Heart right ventricle (tissue), 16 donors: ENCODE measurements around the gene KIF16B. TPM values are rescaled to one million over a fixed set of nuclear protein-coding genes. Genes with fewer than 3 reads are reported as not detected.
"Not testable (repeated sequence)": the region's sequence is repeated elsewhere in the genome, so short reads cannot be mapped to it uniquely, and the experiment has no call there.

ENCODE experiments used
- ATAC-seq, 8 donors: fragments of 200-7000 bp; cut with Tn5 transposase; one replicate each; pipeline ENCODE4 v1.9.1; 2020; ENCODE audit warnings: mild to moderate bottlenecking in 8 of 8, moderate library complexity in 8 of 8, moderate number of reproducible peaks in 1 of 8
- DNase-seq, 2 donors: peaks; one replicate each; pipeline ENCODE4 v3.0.0-alpha.2; 2020
- H3K27ac ChIP-seq, 10 donors: fragments of 200-600 bp; sonication (generic) in 2 of 10; one replicate each; pipeline versions ENCODE4 v1.5.0 to v1.8.0; 2020 to 2022; ENCODE audit warnings: mild to moderate bottlenecking in 3 of 10
- H3K27me3 ChIP-seq, 7 donors: fragments of 200-600 bp; one replicate each; pipeline ENCODE4 v1.8.0; 2021 to 2022; ENCODE audit warnings: mild to moderate bottlenecking in 2 of 7
- H3K36me3 ChIP-seq, 9 donors: fragments of 200-600 bp; sonication (generic) in 1 of 9; one replicate each; pipeline versions ENCODE4 v1.5.0 to v1.8.0; 2020 to 2022; ENCODE audit warnings: mild to moderate bottlenecking in 2 of 9
- H3K4me1 ChIP-seq, 9 donors: fragments of 200-600 bp; sonication (generic) in 1 of 9; one replicate each; pipeline versions ENCODE4 v1.5.0 to v1.8.0; 2020 to 2022; ENCODE audit warnings: mild to moderate bottlenecking in 4 of 9
- H3K4me3 ChIP-seq, 10 donors: fragments of 200-600 bp; sonication (generic) in 2 of 10; one replicate each; pipeline versions ENCODE4 v1.5.0 to v1.8.0; 2020 to 2022; ENCODE audit warnings: mild to moderate bottlenecking in 7 of 10, moderate library complexity in 2 of 10
- H3K9me3 ChIP-seq, 11 donors: fragments of 200-600 bp in 10 of 11; sonication (generic) in 2 of 11; one replicate each; pipeline versions ENCODE4 v1.5.0 to v1.8.0; 2013 to 2022; ENCODE audit warnings: mild to moderate bottlenecking in 2 of 11, control low read depth in 1 of 11, moderate library complexity in 1 of 11
- WGBS, 2 donors: extraction: QIAGEN DNeasy Blood & Tissue Kit; methylation state at CpG; one replicate each; pipeline ENCODE4 v1.1.7; 2013; ENCODE audit warnings: inconsistent platforms in 1 of 2; 5-methylcytosine and 5-hydroxymethylcytosine counted together
- intact Hi-C, 10 donors: fragments of 100-400 bp; cut with DNase I; formaldehyde crosslinking; loops; one replicate each; pipeline versions ENCODE4 v1.11.1 to v1.14.2; 2022
- polyA plus RNA-seq, 2 donors: library from polyadenylated mRNA; stranded (reverse); fragments of 200-250 nt; gene quantifications; one replicate each; pipeline ENCODE4 v1.2.3, GENCODE V29; 2013
- total RNA-seq, 10 donors: library from RNA; stranded (reverse); fragmentation: NEBNext Ultra II Directional in 3 of 10; extraction: Animal tissue kit (Norgen Biotek cat#: 25700) in 3 of 10; gene quantifications; one replicate each; pipeline versions ENCODE4 v1.2.1 to v1.2.4, GENCODE V29; 2021 to 2023
- TF ChIP-seq, protein P1 (sequence below), 9 donors: fragments of 200-600 bp; sonication (generic) in 2 of 9; IDR thresholded peaks; one replicate each; pipeline versions ENCODE4 v1.5.0 to v1.8.0; 2021 to 2022; ENCODE audit warnings: antibody characterized with exemption in 9 of 9, mild to moderate bottlenecking in 5 of 9, moderate library complexity in 1 of 9
- donor health status: Arrhythmogenic right ventricular cardiomyopathy.
- donor health status: ischemic (EF 13 %, LVEDD 7.1; RV severe dilation, severe dysfunction).
- donor health status: healthy with polysubstance abuse.
- donor health status: DM: no; HTN: yes; CAD: no.
- donor health status: DM: no; HTN: no; CAD: no.
- donor health status: ischemic (EF 25% LVEDD 6.9; RV normal size, moderate dysfunction).
- donor health status: ischemic (EF 25% LVEDD 5.7; RV mildly dilated, moderate dysfunction).
- donor health status: healthy.
- donor health status: DM: yes; HTN: yes; CAD: no.
- donor health status: Ischemic cardiomyopathy.
- donor health status: ischemic (EF 35%, LVEDD 5.7; RV mildly dilated, moderate dysfunction).
- donor health status: nonischemic (EF 11% LVEDD 7.7; RV severe dilation, severe dysfunction).
- donor health status: DM: yes; HTN: yes; CAD: no.
- donor health status: PGD.
- donor health status: ischemic (EF 29% LVEDD 5.4; RV normal size, mild dysfunction).
- donor health status: nonischemic (EF 23%, LVEDD 6.1; RV moderate dilation, normal function).

Gene KIF16B
- total and polyA plus RNA-seq, 12 donors = 9.7 to 22.5 (median 17.9) TPM

DNA sequence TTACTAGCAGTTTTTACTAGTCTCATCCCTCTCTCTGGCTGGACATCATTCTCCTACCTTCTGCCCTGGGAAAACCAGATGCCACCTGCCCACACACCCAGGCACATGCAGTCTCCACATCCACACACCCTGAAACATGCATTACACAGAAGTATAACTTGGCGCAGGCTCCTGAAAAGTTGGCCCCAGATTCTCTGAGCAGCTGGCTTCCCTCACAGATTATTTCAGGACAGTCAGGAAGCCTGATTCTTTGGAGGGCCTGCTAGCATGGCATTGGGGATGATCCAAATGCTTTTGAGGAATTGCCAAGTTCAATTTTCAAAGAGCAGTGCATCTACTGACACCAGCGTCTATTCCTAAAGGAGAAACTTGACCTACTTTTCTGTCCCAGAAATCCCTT lies 27.8 kb upstream of the KIF16B start:
- TF ChIP-seq, protein P1, sequence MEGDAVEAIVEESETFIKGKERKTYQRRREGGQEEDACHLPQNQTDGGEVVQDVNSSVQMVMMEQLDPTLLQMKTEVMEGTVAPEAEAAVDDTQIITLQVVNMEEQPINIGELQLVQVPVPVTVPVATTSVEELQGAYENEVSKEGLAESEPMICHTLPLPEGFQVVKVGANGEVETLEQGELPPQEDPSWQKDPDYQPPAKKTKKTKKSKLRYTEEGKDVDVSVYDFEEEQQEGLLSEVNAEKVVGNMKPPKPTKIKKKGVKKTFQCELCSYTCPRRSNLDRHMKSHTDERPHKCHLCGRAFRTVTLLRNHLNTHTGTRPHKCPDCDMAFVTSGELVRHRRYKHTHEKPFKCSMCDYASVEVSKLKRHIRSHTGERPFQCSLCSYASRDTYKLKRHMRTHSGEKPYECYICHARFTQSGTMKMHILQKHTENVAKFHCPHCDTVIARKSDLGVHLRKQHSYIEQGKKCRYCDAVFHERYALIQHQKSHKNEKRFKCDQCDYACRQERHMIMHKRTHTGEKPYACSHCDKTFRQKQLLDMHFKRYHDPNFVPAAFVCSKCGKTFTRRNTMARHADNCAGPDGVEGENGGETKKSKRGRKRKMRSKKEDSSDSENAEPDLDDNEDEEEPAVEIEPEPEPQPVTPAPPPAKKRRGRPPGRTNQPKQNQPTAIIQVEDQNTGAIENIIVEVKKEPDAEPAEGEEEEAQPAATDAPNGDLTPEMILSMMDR (IDR thresholded peaks at IDR 0.05) = no peak
- Histone ChIP-seq H3K27ac (no peak overlapping the region), H3K36me3 (no peaks in the 10 kb centered on the region), H3K4me3 (no peak overlapping the region), H3K9me3 (no peaks in the 10 kb centered on the region), H3K27me3 (no peaks in the 10 kb centered on the region), H3K4me1 (peaks cover 0 to 9% (median 0%) of the 10 kb centered on the region in 9 donors)
- no peak for DNase-seq
- WGBS, 2 donors = 53 to 58% methylated on average over 2 of the region's 2 CpGs
- ATAC-seq = peak in 1 of 8 donors; percentile 62
- intact Hi-C loops = no loop called here

DNA sequence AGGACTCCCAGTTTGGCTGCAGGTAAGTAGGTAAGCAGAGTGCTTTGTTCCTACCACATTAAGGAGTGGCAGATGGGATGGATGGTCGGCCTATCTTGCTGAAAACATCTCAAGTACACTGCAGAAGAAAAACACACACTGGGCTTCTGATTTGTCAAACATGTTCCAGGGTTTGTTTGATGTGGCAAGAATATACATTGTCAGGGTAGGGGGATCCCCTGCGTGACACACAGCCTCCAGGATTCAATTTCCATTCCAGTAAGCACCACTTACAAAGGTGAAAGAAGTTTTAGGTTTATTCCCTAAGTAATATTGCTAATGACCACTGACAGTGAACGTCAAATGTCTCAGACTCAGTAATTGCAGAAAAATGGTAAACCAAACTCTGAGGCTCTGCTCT lies 26.0 kb upstream of the KIF16B start:
- DNase-seq (no peak), ATAC-seq (no peak)
- TF ChIP-seq, protein P1 (IDR thresholded peaks at IDR 0.05) = no peak
- H3K9me3 ChIP-seq = no peaks in the 10 kb centered on the region
- 78 to 82% methylated on average over 3 of the region's 3 CpGs for WGBS, 2 donors
- H3K4me1 ChIP-seq = peaks cover 0 to 9% (median 0%) of the 10 kb centered on the region in 9 donors
- H3K27me3 ChIP-seq = no peaks in the 10 kb centered on the region
- no peak overlapping the region for H3K27ac ChIP-seq
- intact Hi-C loops = no loop called here
- H3K4me3 ChIP-seq = no peak overlapping the region
- no peaks in the 10 kb centered on the region for H3K36me3 ChIP-seq

DNA sequence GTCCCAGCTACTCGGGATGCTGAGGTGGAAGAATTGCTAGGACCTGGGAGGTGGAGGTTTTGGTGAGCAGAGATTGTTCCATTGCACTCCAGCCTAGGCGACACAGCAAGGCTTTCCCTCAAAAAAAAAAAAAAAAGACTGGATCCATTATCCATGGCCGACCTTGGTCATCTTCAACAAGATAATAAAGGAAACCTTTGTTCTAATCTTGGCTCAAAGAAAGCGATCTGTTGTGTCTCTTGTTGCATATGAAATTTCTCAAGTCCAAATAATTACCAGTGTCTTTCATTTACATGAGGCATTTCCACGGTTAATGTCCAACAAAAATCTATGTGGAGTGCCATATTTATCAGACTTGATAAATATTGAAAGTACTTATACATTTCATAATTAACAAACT lies 23.7 kb upstream of the KIF16B start:
- H3K27me3 ChIP-seq = peaks cover 0 to 11% (median 0%) of the 10 kb centered on the region in 7 donors
- 84 to 90% methylated on average over 5 of the region's 5 CpGs for WGBS, 2 donors

DNA sequence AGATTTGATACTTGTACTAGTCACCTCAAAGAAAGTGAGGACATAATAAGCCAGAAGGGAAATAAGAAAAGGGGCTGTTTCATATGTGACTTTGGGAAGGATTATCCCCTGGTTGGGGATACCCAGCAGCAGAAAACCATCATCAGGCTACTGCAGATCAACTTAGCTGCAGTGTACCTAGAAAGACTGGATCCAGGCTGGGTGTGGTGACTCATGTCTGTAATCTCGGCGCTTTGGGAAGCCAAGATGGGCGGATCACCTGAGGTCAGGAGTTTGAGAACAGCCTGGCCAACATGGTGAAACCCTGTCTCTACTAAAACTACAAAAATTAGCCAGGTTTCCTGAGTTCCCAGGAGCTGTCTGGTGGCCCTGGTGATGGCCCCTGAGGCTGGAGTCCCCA lies 23.2 kb upstream of the KIF16B start:
- 83 to 84% methylated on average over 3 of the region's 3 CpGs for WGBS, 2 donors
- peaks cover 0 to 13% (median 0%) of the 10 kb centered on the region in 7 donors for H3K27me3 ChIP-seq
- H3K27ac ChIP-seq, DNase-seq, H3K36me3 ChIP-seq, H3K4me1 ChIP-seq, H3K9me3 ChIP-seq, intact Hi-C loops, H3K4me3 ChIP-seq, ATAC-seq: not testable (repeated sequence)

More for the DNA sequence above, 23.7 kb upstream of the KIF16B start:
- no peaks in the 10 kb centered on the region for H3K36me3 ChIP-seq
- H3K9me3 ChIP-seq = no peaks in the 10 kb centered on the region
- intact Hi-C loops = no loop called here
- ATAC-seq = no peak
- no peak overlapping the region for H3K27ac ChIP-seq
- TF ChIP-seq, protein P1 (IDR thresholded peaks at IDR 0.05) = no peak
- H3K4me1 ChIP-seq = peaks cover 0 to 9% (median 0%) of the 10 kb centered on the region in 9 donors
- H3K4me3 ChIP-seq = no peak overlapping the region
- DNase-seq = no peak

DNA sequence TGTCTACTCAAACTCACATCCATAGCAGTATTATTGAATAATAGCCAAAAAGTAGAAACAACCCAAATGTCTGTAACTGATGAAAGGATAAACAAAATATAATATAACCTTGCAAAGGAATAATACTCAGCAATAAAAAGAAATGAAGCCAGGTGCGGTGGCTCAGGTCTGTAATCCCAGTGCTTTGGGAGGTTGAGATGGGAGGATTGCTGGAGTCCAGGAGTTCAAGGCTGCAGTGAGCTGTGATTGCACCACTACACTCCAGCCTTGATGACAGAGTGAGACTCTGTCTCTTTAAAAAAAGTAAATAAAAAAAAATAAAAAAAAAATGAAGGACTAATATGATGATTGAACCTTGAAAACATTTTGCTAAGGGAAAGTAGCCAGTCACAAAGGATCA lies 22.1 kb upstream of the KIF16B start:
- 95 to 97% methylated on average over 1 of the region's 1 CpG for WGBS, 2 donors
- DNase-seq (no peak), ATAC-seq (no peak)
- intact Hi-C loops = no loop called here
- Histone ChIP-seq H3K4me3 (no peak overlapping the region), H3K4me1 (no peaks in the 10 kb centered on the region), H3K27ac (no peak overlapping the region), H3K9me3 (no peaks in the 10 kb centered on the region), H3K36me3 (no peaks in the 10 kb centered on the region), H3K27me3 (peaks cover 0 to 24% (median 0%) of the 10 kb centered on the region in 7 donors)
- TF ChIP-seq, protein P1 (IDR thresholded peaks at IDR 0.05) = no peak
